C4-2B (cell line): ENCODE measurements around the gene SPTBN4.

Experiments used
- CTCF ChIP-seq: fragments of 450-650 bp; conservative IDR thresholded peaks from 2 replicates; pipeline ENCODE4 v1.5.1; 2017; ENCODE audit warnings: mild to moderate bottlenecking
- ZFX ChIP-seq: fragments of 450-650 bp; IDR thresholded peaks from 2 replicates; pipeline ENCODE4 v1.6.1; 2017

GRCh38 chr19:40599331-40599901 is 132.6 kb downstream of the SPTBN4 start:
- TF ChIP-seq CTCF (no peak), ZFX (no peak)
